Small intestine (tissue), 7 donors: ENCODE measurements around the gene ATPAF2. TPM values are rescaled to one million over a fixed set of nuclear protein-coding genes. Genes with fewer than 3 reads are reported as not detected.

Experiments used
- DNase-seq, 2 donors: peaks; one replicate each; pipeline versions ENCODE4 v3.0.0 to v3.0.0-alpha.2; 2013
- FAIRE-seq: peaks from 2 replicates; lab custom pipeline; 2012; peaks lifted over from hg19 to GRCh38; lab: Jason Lieb, UNC
- H3K27ac ChIP-seq, 3 donors: one replicate each; pipeline ENCODE4 v1.5.1; 2013; ENCODE audit warnings: low read length in 2 of 3, mild to moderate bottlenecking in 2 of 3, control low read depth in 1 of 3, inconsistent platforms in 1 of 3, low read depth in 1 of 3, moderate library complexity in 1 of 3
- H3K27me3 ChIP-seq, 3 donors: one replicate each; pipeline ENCODE4 v1.6.1; 2013; ENCODE audit warnings: low read length in 3 of 3, inconsistent platforms in 1 of 3; ENCODE audit not compliant: control insufficient read depth in 3 of 3, insufficient read depth in 3 of 3
- H3K36me3 ChIP-seq, 3 donors: one replicate each; pipeline ENCODE4 v1.6.1; 2013; ENCODE audit warnings: low read length in 3 of 3, inconsistent platforms in 1 of 3, low read depth in 1 of 3, mild to moderate bottlenecking in 1 of 3, moderate library complexity in 1 of 3; ENCODE audit not compliant: control insufficient read depth in 3 of 3, insufficient read depth in 2 of 3
- H3K4me1 ChIP-seq, 3 donors: one replicate each; pipeline ENCODE4 v1.6.1; 2013; ENCODE audit warnings: low read length in 2 of 3, inconsistent platforms in 1 of 3, low read depth in 1 of 3, mild to moderate bottlenecking in 1 of 3, moderate library complexity in 1 of 3; ENCODE audit not compliant: control insufficient read depth in 3 of 3, insufficient read depth in 2 of 3
- H3K4me3 ChIP-seq, 3 donors: one replicate each; pipeline ENCODE4 v1.5.1; 2013; ENCODE audit warnings: low read length in 3 of 3, control low read depth in 1 of 3, inconsistent platforms in 1 of 3, low read depth in 1 of 3, mild to moderate bottlenecking in 1 of 3, moderate library complexity in 1 of 3
- H3K9me3 ChIP-seq, 2 donors: one replicate each; pipeline ENCODE4 v1.6.1; 2013; ENCODE audit warnings: low read depth in 1 of 2, low read length in 1 of 2; ENCODE audit not compliant: control insufficient read depth in 2 of 2, insufficient read depth in 1 of 2
- WGBS, 3 donors: extraction: QIAGEN DNeasy Blood & Tissue Kit; methylation state at CpG; one replicate each; pipeline ENCODE4 v1.1.7; 2013; 5-methylcytosine and 5-hydroxymethylcytosine counted together
- polyA plus RNA-seq, 4 donors: library from polyadenylated mRNA; stranded (reverse) in 3 of 4; unstranded in 1 of 4; fragments of 200-250 nt in 3 of 4; fragments of 120-200 nt in 1 of 4; gene quantifications; one replicate each; pipeline versions ENCODE4 v1.2.1 to v1.2.3, GENCODE V29; 2013
- donor health status: healthy with polysubstance abuse.
- donor health status: control.
- donor health status: control.
- donor health status: Bipolar disorder and iron deficiency.
- donor health status: healthy.

Gene ATPAF2
- polyA plus RNA-seq, 4 donors = 20.5 to 26.4 (median 22.0) TPM

DNA sequence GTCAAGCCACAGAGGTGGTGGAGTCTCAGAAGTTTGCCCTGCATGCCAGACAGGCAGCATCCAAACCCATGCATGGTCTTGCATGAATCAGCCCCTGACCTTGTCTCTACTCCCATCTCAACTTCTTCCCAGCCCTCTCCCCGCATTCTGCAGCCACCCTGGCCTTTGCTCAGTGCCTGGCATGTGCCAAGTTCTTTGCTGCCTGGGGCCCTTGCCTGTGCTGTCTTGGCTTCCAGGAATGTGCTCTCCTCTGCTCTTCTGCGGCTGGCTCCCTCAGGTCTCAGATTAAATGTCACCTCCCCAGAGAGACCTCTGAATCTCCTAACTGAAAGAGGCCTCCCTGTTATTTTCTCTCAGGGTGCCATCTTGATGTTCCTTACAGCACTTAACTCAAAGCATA is 48.7 kb downstream of the ATPAF2 start:
- 67 to 85% (median 69%) methylated on average over 2 of the region's 2 CpGs for WGBS, 3 donors

GRCh38 chr17:17989618-17990017 is 49.4 kb downstream of the ATPAF2 start:
- WGBS, 3 donors = 70 to 87% (median 78%) methylated on average over 10 of the region's 10 CpGs
- Histone ChIP-seq H3K27ac (no peak overlapping the region), H3K4me3 (no peak overlapping the region), H3K27me3 (no peaks in the 10 kb centered on the region), H3K4me1 (no peaks in the 10 kb centered on the region), H3K36me3 (no peaks in the 10 kb centered on the region), H3K9me3 (no peaks in the 10 kb centered on the region)
- no peak for DNase-seq
- FAIRE-seq = no peak

More for the DNA sequence above, 48.7 kb downstream of the ATPAF2 start:
- Histone ChIP-seq H3K9me3 (no peaks in the 10 kb centered on the region), H3K27me3 (no peaks in the 10 kb centered on the region), H3K4me1 (no peaks in the 10 kb centered on the region), H3K36me3 (no peaks in the 10 kb centered on the region), H3K4me3 (no peak overlapping the region), H3K27ac (no peak overlapping the region)
- no peak for FAIRE-seq
- DNase-seq = no peak

GRCh38 chr17:17989081-17989480 is 49.9 kb downstream of the ATPAF2 start:
- 90 to 96% (median 91%) methylated on average over 9 of the region's 9 CpGs for WGBS, 3 donors

DNA sequence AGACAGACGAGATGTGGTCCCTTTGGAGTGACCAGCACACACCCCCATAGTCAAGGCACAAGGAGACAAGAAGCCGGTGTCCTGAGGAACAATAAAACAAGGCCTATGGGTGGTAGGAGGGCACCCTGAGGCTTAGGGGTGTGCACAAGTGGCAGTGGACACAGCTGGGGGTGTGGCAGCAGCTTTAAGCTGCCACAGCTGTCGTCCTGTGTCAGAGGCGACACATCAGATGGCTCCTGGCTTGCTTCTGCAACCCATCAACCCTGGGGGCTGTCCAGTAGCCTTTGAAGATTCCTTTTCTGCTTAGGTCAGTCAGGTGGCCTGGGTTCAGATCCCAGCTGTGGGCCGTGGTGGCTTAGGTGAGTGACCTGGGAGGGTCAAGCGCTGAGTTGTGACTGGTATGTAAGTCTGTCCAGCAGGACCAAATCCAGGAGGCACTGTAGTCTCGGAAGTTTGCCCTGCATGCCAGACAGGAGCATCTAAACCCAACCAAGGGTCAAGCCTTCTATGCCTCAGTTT is 50.5 kb downstream of the ATPAF2 start:
- DNase-seq (no peak), FAIRE-seq (no peak)

More at GRCh38 chr17:17989081-17989480, 49.9 kb downstream of the ATPAF2 start:
- Histone ChIP-seq H3K4me1 (no peaks in the 10 kb centered on the region), H3K4me3 (no peak overlapping the region), H3K9me3 (no peaks in the 10 kb centered on the region), H3K27me3 (no peaks in the 10 kb centered on the region), H3K36me3 (no peaks in the 10 kb centered on the region), H3K27ac (no peak overlapping the region)
- DNase-seq = no peak
- no peak for FAIRE-seq

DNA sequence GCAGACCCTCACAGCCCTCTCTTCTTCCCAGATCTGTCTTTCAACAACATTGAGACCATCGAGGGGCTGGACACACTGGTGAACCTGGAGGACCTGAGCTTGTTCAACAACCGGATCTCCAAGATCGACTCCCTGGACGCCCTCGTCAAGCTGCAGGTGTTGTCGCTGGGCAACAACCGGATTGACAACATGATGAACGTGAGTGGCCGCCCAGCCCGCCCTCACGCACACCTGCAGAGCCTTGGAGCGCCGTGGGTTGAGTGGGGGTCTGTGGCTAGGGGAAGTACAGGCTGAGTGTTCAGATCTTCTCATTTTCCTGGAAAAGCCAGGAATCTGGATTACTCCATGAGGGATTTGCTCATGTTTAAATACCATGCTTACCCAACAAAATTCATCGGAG is 51.1 kb downstream of the ATPAF2 start:
- Histone ChIP-seq H3K27ac (no peak overlapping the region), H3K36me3 (no peaks in the 10 kb centered on the region), H3K9me3 (no peaks in the 10 kb centered on the region), H3K4me3 (no peak overlapping the region), H3K4me1 (no peaks in the 10 kb centered on the region), H3K27me3 (no peaks in the 10 kb centered on the region)
- 42 to 70% (median 69%) methylated on average over 14 of the region's 14 CpGs for WGBS, 3 donors
- DNase-seq = peak in 1 of 2 donors; percentile 20
- no peak for FAIRE-seq

More for the DNA sequence above, 50.5 kb downstream of the ATPAF2 start:
- H3K27me3 ChIP-seq = no peaks in the 10 kb centered on the region
- H3K36me3 ChIP-seq = no peaks in the 10 kb centered on the region
- H3K4me1 ChIP-seq = no peaks in the 10 kb centered on the region
- WGBS, 3 donors = 80 to 89% (median 85%) methylated on average over 7 of the region's 7 CpGs
- no peaks in the 10 kb centered on the region for H3K9me3 ChIP-seq
- no peak overlapping the region for H3K4me3 ChIP-seq
- no peak overlapping the region for H3K27ac ChIP-seq

GRCh38 chr17:17987187-17987896 is 51.6 kb downstream of the ATPAF2 start:
- DNase-seq (no peak), FAIRE-seq (no peak)
- Histone ChIP-seq H3K9me3 (no peaks in the 10 kb centered on the region), H3K27ac (no peak overlapping the region), H3K36me3 (no peaks in the 10 kb centered on the region), H3K4me3 (no peak overlapping the region), H3K27me3 (no peaks in the 10 kb centered on the region), H3K4me1 (no peaks in the 10 kb centered on the region)
- WGBS, 3 donors = 86% methylated on average over 7 of the region's 7 CpGs

DNA sequence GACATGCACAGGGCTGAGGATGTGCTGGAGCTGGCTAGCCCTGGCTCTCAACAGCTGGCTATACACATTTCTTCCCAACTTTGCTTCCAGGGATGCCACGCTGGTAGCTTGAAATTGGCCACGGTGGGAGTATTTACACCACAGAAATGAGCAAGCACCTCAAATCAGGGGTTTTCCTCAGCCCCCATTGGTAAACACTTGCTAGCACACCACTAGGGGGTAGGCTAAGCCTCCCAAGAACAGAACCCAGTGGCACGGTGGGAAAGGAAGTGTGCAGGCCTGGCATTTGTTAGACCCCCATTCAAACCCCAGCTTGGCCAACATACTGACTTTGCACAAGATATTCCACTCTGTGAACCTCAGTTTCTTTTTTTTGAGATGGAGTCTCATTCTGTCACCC is 53.4 kb downstream of the ATPAF2 start:
- no peak for FAIRE-seq
- WGBS, 3 donors = 70 to 85% (median 74%) methylated on average over 3 of the region's 3 CpGs
- no peaks in the 10 kb centered on the region for H3K27me3 ChIP-seq

GRCh38 chr17:17985153-17985552 is 53.8 kb downstream of the ATPAF2 start:
- no peak overlapping the region for H3K27ac ChIP-seq
- 79 to 91% (median 81%) methylated on average over 2 of the region's 2 CpGs for WGBS, 3 donors
- no peaks in the 10 kb centered on the region for H3K27me3 ChIP-seq
- no peaks in the 10 kb centered on the region for H3K9me3 ChIP-seq
- no peaks in the 10 kb centered on the region for H3K36me3 ChIP-seq
- DNase-seq = no peak
- no peak overlapping the region for H3K4me3 ChIP-seq
- no peaks in the 10 kb centered on the region for H3K4me1 ChIP-seq
- no peak for FAIRE-seq

More for the DNA sequence above, 53.4 kb downstream of the ATPAF2 start:
- no peaks in the 10 kb centered on the region for H3K4me1 ChIP-seq
- no peaks in the 10 kb centered on the region for H3K36me3 ChIP-seq
- no peak overlapping the region for H3K4me3 ChIP-seq
- no peaks in the 10 kb centered on the region for H3K9me3 ChIP-seq
- H3K27ac ChIP-seq = no peak overlapping the region
- DNase-seq = no peak
